ENCODE data around the gene NFATC3.

NFATC3 gene

DNA sequence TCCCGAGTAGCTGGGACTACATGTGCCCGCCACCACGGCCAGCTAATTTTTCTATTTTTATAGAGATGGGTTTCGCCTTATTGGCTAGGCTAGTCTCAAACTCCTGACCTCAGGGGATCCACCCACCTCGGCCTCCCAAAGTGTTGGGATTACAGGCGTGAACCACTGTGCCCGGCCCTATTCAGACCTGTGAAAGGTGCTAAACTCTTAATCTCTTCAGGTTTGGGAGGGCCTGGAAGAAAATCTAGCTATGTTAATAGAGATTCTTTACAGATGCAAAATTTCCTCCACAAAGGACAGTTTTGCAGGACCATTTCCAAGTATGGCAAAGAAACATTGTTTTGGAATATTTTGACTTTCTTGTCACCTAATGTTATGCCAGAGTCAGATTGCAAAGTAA lies 156.9 kb downstream of the NFATC3 start:
- TF ChIP-seq NFRKB (IDR thresholded peaks at IDR 0.05) (no peak), HDGF (IDR thresholded peaks at IDR 0.05; ENCODE audit: borderline replicate concordance) (no peak), FOXM1 (IDR thresholded peaks at IDR 0.05; ENCODE audit: borderline replicate concordance) (no peak), TARDBP (IDR thresholded peaks at IDR 0.05) (no peak), LEF1 (IDR thresholded peaks at IDR 0.05; ENCODE audit: borderline replicate concordance) (no peak), ZNF384 (IDR thresholded peaks at IDR 0.05) (no peak), FOXK2 (IDR thresholded peaks at IDR 0.05) (no peak), SP1 (IDR thresholded peaks at IDR 0.05) (no peak), BHLHE40 (IDR thresholded peaks at IDR 0.05; ENCODE audit: borderline replicate concordance) (no peak), SUZ12 (IDR thresholded peaks at IDR 0.05) (no peak), CTBP1 (IDR thresholded peaks at IDR 0.05; ENCODE audit: borderline replicate concordance) (no peak), FOXA1 (IDR thresholded peaks at IDR 0.05) (no peak), ELF4 (IDR thresholded peaks at IDR 0.05) (no peak), ARNT (IDR thresholded peaks at IDR 0.05) (no peak), L3MBTL2 (conservative IDR thresholded peaks at IDR 0.05) (no peak)
- TF ChIP-seq, protein P1, sequence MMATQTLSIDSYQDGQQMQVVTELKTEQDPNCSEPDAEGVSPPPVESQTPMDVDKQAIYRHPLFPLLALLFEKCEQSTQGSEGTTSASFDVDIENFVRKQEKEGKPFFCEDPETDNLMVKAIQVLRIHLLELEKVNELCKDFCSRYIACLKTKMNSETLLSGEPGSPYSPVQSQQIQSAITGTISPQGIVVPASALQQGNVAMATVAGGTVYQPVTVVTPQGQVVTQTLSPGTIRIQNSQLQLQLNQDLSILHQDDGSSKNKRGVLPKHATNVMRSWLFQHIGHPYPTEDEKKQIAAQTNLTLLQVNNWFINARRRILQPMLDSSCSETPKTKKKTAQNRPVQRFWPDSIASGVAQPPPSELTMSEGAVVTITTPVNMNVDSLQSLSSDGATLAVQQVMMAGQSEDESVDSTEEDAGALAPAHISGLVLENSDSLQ (IDR thresholded peaks at IDR 0.05): no peak
- ChIA-PET POLR2A (interaction anchor here (1.4 kb wide), 1 partner anchor 69 kb away, joined by 3 read pairs; the partner anchor contains the start of genes PRMT7 and SLC7A6OS), CTCF (no interaction called here)
- no peak for DNase-seq (ENCODE audit: extremely low spot score)

DNA sequence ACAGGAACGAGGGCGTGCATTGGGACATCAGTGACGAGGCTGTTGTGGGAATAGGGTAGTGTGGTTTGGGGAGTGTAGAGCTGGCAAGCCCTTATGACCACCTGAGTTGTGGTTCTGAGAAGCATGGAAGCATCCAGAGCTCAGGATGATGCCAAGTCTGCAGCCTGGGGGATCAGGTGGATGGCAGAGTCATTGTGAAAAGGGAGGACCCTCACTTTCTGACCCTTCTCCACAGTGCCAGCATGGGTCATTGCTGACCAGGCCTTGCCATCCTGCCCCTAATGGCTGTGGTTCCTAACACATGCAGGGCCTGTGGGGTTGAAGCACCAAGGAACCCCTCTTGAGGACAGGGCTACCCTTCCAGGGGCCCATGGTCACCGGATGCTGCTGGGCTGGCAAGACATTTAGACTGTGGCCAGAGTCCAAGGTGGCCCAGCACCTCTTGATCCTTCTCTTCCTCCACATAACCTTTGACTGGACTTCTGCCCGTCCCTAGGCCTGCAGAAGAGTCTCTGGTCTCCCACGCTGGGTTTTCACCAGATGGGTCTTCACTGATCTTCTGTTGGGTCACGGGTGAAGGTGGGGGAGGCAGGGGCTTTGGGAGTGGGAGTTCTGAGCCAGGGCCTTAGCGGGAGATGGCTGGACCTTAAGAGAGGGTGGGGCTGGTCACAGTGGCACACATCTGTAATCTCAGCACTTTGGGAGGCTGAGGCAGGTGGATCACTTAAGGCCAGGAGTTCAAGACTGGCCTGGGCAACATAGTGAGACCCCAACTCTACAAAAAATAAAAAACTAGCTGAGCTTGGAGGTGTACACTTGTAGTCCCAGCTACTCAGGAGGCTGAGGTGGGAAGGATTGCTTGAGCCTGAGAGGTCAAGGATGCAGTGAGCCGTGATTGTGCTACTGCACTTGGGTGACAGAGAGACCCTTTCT lies 158.0 kb downstream of the NFATC3 start:
- TF ChIP-seq TARDBP (IDR thresholded peaks at IDR 0.05) (no peak), FOXK2 (IDR thresholded peaks at IDR 0.05) (no peak), L3MBTL2 (conservative IDR thresholded peaks at IDR 0.05) (no peak), NFRKB (IDR thresholded peaks at IDR 0.05) (no peak), ARNT (IDR thresholded peaks at IDR 0.05) (no peak), ZNF384 (IDR thresholded peaks at IDR 0.05) (no peak), CTBP1 (IDR thresholded peaks at IDR 0.05; ENCODE audit: borderline replicate concordance) (no peak), LEF1 (IDR thresholded peaks at IDR 0.05; ENCODE audit: borderline replicate concordance) (no peak), HDGF (IDR thresholded peaks at IDR 0.05; ENCODE audit: borderline replicate concordance) (no peak), SUZ12 (IDR thresholded peaks at IDR 0.05) (no peak), FOXA1 (IDR thresholded peaks at IDR 0.05) (no peak), SP1 (IDR thresholded peaks at IDR 0.05) (no peak), FOXM1 (IDR thresholded peaks at IDR 0.05; ENCODE audit: borderline replicate concordance) (no peak), BHLHE40 (IDR thresholded peaks at IDR 0.05; ENCODE audit: borderline replicate concordance) (no peak), ELF4 (IDR thresholded peaks at IDR 0.05) (no peak)
- TF ChIP-seq, protein P1 (IDR thresholded peaks at IDR 0.05): no peak
- CTCF ChIA-PET: no interaction called here
- POLR2A ChIA-PET: no interaction called here
- DNase-seq (ENCODE audit: extremely low spot score): no peak

DNA sequence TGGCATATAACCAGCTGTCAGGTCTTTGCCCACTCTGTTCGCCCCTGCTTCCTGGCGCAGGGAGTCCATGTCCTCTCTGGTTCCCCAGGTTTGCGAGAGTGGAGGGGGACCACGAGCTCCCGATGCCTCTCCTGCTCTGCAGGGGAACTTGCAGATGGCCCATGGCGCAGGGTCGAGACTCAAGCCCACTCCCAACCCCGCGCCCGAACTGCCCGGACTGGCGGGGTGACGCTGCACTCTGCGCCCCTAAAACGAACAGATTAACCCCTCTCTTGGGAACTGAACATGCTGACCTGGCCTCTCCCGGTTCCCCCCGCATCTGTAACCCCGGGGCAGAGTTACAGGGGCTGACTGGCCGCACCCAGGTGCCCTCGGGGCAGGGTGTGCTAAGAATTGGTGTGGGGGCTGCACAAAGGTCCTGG lies 159.3 kb downstream of the NFATC3 start:
- CTCF ChIA-PET: interaction anchor here (0.6 to 1.0 kb wide), 2 partner anchors 19 to 178 kb away, joined by 3 to 5 read pairs; partner anchors contain the start of gene SLC7A6

DNA sequence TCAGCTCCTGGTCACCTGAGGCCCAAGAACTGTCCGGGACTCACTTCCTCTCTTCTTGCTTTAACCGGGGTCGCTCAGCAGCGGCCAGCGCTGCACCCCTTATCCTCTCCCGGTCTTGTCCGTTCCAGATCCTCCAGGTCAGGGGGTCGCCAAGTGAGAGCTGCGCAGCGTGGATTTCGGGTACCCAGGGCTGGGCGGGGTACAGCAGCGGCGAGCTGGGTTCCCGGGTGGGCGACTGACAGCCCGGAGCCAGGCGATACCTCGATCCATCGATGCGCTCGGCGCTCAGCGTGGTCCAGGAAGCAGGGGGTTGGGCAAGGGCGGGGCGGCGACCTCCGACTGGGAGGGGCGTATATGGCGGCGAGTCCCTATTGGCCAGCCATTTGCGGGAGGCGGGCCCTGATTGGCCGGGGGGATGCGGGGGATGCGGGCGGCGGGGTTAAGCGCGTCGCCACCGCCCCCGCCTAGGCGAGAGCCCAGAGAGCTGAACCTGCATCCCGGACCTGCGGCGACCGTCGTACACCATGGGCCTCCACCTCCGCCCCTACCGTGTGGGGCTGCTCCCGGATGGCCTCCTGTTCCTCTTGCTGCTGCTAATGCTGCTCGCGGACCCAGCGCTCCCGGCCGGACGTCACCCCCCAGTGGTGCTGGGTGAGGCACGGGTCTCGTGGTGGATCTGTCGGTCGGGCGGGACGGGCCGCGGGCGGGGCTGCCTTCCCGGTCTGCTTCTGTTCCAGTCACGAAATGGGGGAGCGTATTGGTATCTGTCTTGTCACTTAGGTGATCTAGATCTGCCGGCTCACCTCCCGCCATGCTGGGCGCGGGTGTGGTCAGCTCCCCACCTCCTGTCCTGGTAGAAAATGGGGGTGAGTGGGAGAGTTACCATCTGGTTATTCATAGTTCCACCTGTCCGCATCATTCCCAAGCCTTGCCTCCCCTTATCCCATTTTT lies 160.0 kb downstream of the NFATC3 start, which contains the start of gene PLA2G15:
PLA2G15 (plus strand) TSS at position 471 of the 951 bp plus-strand sequence; CDS start at position 525, 54 bp downstream.
- peak; percentile 97 for DNase-seq (ENCODE audit: extremely low spot score)
- CTCF ChIA-PET: interaction anchor here (0.5 to 1.2 kb wide), 6 partner anchors 19 to 828 kb away, joined by 3 to 5 read pairs (median 3); partner anchors contain the start of gene SLC7A6
- POLR2A ChIA-PET: interaction anchor here (0.9 to 1.4 kb wide), 5 partner anchors 8 to 160 kb away, joined by 3 to 6 read pairs (median 3); partner anchors contain the start of genes NFATC3 and SLC7A6
- TF ChIP-seq SP1 (IDR thresholded peaks at IDR 0.05): no peak
- TF ChIP-seq LEF1 (IDR thresholded peaks at IDR 0.05; ENCODE audit: borderline replicate concordance): no peak
- TF ChIP-seq TARDBP (IDR thresholded peaks at IDR 0.05): no peak
- no peak for TF ChIP-seq SUZ12 (IDR thresholded peaks at IDR 0.05)
- no peak for TF ChIP-seq HDGF (IDR thresholded peaks at IDR 0.05; ENCODE audit: borderline replicate concordance)
- TF ChIP-seq FOXM1 (IDR thresholded peaks at IDR 0.05; ENCODE audit: borderline replicate concordance): peak; percentile 67; the same call in 1 of the 2 replicates
- no peak for TF ChIP-seq BHLHE40 (IDR thresholded peaks at IDR 0.05; ENCODE audit: borderline replicate concordance)
- peak; percentile 45 for TF ChIP-seq L3MBTL2 (conservative IDR thresholded peaks at IDR 0.05)
- 0 out of 2 replicates have a peak, but pooled peaks have one; percentile 29 for TF ChIP-seq ELF4 (IDR thresholded peaks at IDR 0.05)
- TF ChIP-seq, protein P1 (IDR thresholded peaks at IDR 0.05): peak; percentile 66; the same call in 1 of the 2 replicates

More for the DNA sequence above, 159.3 kb downstream of the NFATC3 start:
- TF ChIP-seq BHLHE40 (IDR thresholded peaks at IDR 0.05; ENCODE audit: borderline replicate concordance): no peak
- no peak for TF ChIP-seq SP1 (IDR thresholded peaks at IDR 0.05)
- no peak for TF ChIP-seq LEF1 (IDR thresholded peaks at IDR 0.05; ENCODE audit: borderline replicate concordance)
- TF ChIP-seq ELF4 (IDR thresholded peaks at IDR 0.05): no peak
- no peak for TF ChIP-seq SUZ12 (IDR thresholded peaks at IDR 0.05)
- TF ChIP-seq ARNT (IDR thresholded peaks at IDR 0.05): no peak
- no peak for TF ChIP-seq ZNF384 (IDR thresholded peaks at IDR 0.05)
- TF ChIP-seq CTBP1 (IDR thresholded peaks at IDR 0.05; ENCODE audit: borderline replicate concordance): no peak
- TF ChIP-seq FOXA1 (IDR thresholded peaks at IDR 0.05): no peak
- no peak for TF ChIP-seq FOXM1 (IDR thresholded peaks at IDR 0.05; ENCODE audit: borderline replicate concordance)
- no peak for DNase-seq (ENCODE audit: extremely low spot score)
- POLR2A ChIA-PET: interaction anchor here (0.9 to 1.4 kb wide), 5 partner anchors 7 to 160 kb away, joined by 3 to 6 read pairs (median 3); partner anchors contain the start of genes NFATC3 and SLC7A6

Measured in HEK293T (cell line).